NT2/D1 (cell line): Measurements from ENCODE around the gene ZNF326.

Experiments used
- YY1 ChIP-seq: IDR thresholded peaks from 2 replicates; pipeline ENCODE4 v1.6.1; 2011; ENCODE audit not compliant: insufficient read length, insufficient read depth
- ZNF274 ChIP-seq: IDR thresholded peaks from 2 replicates; pipeline ENCODE4 v1.6.1; 2011; ENCODE audit warnings: mild to moderate bottlenecking, low read depth, low read length

- no peak for TF ChIP-seq ZNF274
- TF ChIP-seq YY1: no peak
Observed at GRCh38 chr1:90074566-90074965, 79.7 kb downstream of the ZNF326 start.
